ENCODE results near the gene HERC2.

GRCh38 chr15:28105793-28106192 lies 216.2 kb downstream of the HERC2 start:
- TF ChIP-seq POLR2AphosphoS5 (IDR thresholded peaks at IDR 0.05; ENCODE audit: low read depth, low read length) (no peak), ZBTB40 (IDR thresholded peaks at IDR 0.05) (no peak), ZBTB40 (CRISPR knock-in tag; IDR thresholded peaks at IDR 0.05) (no peak), KDM1A (CRISPR knock-in tag; IDR thresholded peaks at IDR 0.05) (no peak), ZNF121 (CRISPR knock-in tag; IDR thresholded peaks at IDR 0.05) (no peak), MTA3 (CRISPR knock-in tag; IDR thresholded peaks at IDR 0.05) (no peak)

Measured in HepG2 (cell line).